GM23248 (cell line): Measurements from ENCODE around the gene GINS2.

ENCODE experiments used
- EZH2 ChIP-seq: fragments of 200-600 bp; sonication (generic); IDR thresholded peaks from 2 replicates; pipeline ENCODE4 v1.6.1; 2018; ENCODE audit warnings: antibody characterized with exemption, mild to moderate bottlenecking; ENCODE audit not compliant: insufficient read depth, poor library complexity, severe bottlenecking
- EZH2phosphoT487 ChIP-seq: fragments of 200-600 bp; sonication (generic); IDR thresholded peaks from 2 replicates; pipeline ENCODE4 v1.6.1; 2018; ENCODE audit warnings: antibody characterized with exemption, moderate library complexity, mild to moderate bottlenecking, low read depth; ENCODE audit not compliant: insufficient read depth

DNA sequence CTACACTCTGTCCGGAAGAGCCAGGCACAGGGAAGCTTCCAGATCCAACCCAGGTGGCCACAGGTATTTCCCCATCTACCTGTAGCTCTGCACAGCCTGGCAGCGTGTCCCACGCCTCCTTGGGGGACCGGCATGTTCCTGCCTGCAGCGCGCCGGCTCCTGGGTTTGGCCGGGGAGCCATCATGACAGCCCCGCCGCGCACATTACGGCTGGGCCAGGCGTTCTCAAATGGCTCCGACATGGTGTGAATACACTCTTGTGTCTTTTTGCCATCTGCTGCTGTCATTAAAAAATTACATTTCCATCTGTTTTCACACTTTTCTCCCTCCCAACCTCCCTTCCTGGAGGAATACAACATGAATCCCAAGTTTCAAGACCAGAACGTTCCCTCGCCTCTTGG lies 8.0 kb upstream of the GINS2 start:
- TF ChIP-seq EZH2 (no peak), EZH2phosphoT487 (no peak)
